Gastrocnemius medialis (tissue), 4 donors: Measurements from ENCODE around the gene KCNJ4. TPM values are rescaled to one million over a fixed set of nuclear protein-coding genes. Genes with fewer than 3 reads are reported as not detected.

Source experiments
- ATAC-seq, 2 donors: fragments of 150-250 bp; one replicate each; pipeline ENCODE4 v1.9.1; 2016
- DNase-seq, 2 donors: peaks; one replicate each; pipeline ENCODE4 v3.0.0-alpha.2; 2019
- H3K27ac ChIP-seq, 4 donors: fragments of 200-600 bp; sonication (generic); 1 replicate in 1 of 4; 2 replicates in 3 of 4; pipeline ENCODE4 v1.5.1; 2016 to 2018; ENCODE audit warnings: mild to moderate bottlenecking in 2 of 4, moderate library complexity in 1 of 4
- H3K27me3 ChIP-seq, 3 donors: fragments of 200-600 bp; sonication (generic) in 2 of 3; 1 replicate in 1 of 3; 2 replicates in 2 of 3; pipeline versions ENCODE4 v1.5.1 to v1.6.0; 2016 to 2019; ENCODE audit warnings: mild to moderate bottlenecking in 1 of 3, moderate library complexity in 1 of 3
- H3K36me3 ChIP-seq, 2 donors: fragments of 200-600 bp; sonication (generic) in 1 of 2; one replicate each; pipeline ENCODE4 v1.5.1; 2017 to 2018
- H3K4me1 ChIP-seq, 2 donors: fragments of 200-600 bp; sonication (generic) in 1 of 2; one replicate each; pipeline ENCODE4 v1.5.1; 2016 to 2017; ENCODE audit warnings: mild to moderate bottlenecking in 2 of 2
- H3K4me3 ChIP-seq, 4 donors: fragments of 200-600 bp; sonication (generic) in 3 of 4; 1 replicate in 1 of 4; 2 replicates in 3 of 4; pipeline ENCODE4 v1.5.1; 2016 to 2019; ENCODE audit warnings: mild to moderate bottlenecking in 2 of 4
- H3K9me3 ChIP-seq, 3 donors: fragments of 200-600 bp; sonication (generic) in 2 of 3; 1 replicate in 1 of 3; 2 replicates in 2 of 3; pipeline ENCODE4 v1.5.1; 2016 to 2019
- CTCF ChIP-seq, 5 experiments: fragments of 450-650 bp in 3 of 5; fragments of 200-600 bp in 2 of 5; sonication (generic) in 2 of 5; IDR thresholded peaks in 4 of 5; conservative IDR thresholded peaks in 1 of 5; 1 replicate in 4 of 5; 2 replicates in 1 of 5; pipeline ENCODE4 v1.5.1; 2016 to 2019; ENCODE audit warnings: antibody characterized with exemption in 5 of 5, mild to moderate bottlenecking in 3 of 5, moderate library complexity in 3 of 5
- POLR2A ChIP-seq, 2 donors: fragments of 450-650 bp; IDR thresholded peaks; one replicate each; pipeline ENCODE4 v1.6.1; 2017; ENCODE audit warnings: antibody characterized with exemption in 2 of 2, mild to moderate bottlenecking in 2 of 2, moderate library complexity in 2 of 2
- in situ Hi-C, 4 donors: fragments of 200-750 bp; cut with MboI; loops; one replicate each; pipeline versions ENCODE4 v1.15.0 to v1.8.0; 2017; ENCODE audit warnings: low sequenced_read_pairs in 4 of 4
- intact Hi-C: fragments of 100-400 bp; cut with DNase I; formaldehyde crosslinking; loops from one replicate; pipeline ENCODE4 v1.15.1; 2023; ENCODE audit warnings: low total_unique reads
- total RNA-seq, 4 donors: library from RNA; depleted of rRNA; stranded (reverse); fragments of >200 nt; gene quantifications; one replicate each; pipeline versions ENCODE4 v1.1.0 to v1.2.3, GENCODE V29; 2016

KCNJ4 gene
- total RNA-seq, 4 donors from 2014 or later: not detected

- Histone ChIP-seq H3K4me1 (no peaks in the 10 kb centered on the region), H3K27me3 (peaks cover 0 to 10% (median 5%) of the 10 kb centered on the region in 3 donors), H3K4me3 (no peak overlapping the region), H3K9me3 (no peaks in the 10 kb centered on the region), H3K27ac (no peak overlapping the region), H3K36me3 (no peaks in the 10 kb centered on the region)
- no peak for ATAC-seq
- no peak for TF ChIP-seq POLR2A (IDR thresholded peaks at IDR 0.05)
- TF ChIP-seq CTCF (IDR thresholded peaks at IDR 0.05 in 4 of 5, conservative IDR thresholded peaks at IDR 0.05 in 1 of 5): no peak
- no peak for DNase-seq
- intact Hi-C loops (no loop called here), in situ Hi-C loops (no loop called here)
Measured at GRCh38 chr22:38440747-38441350, 14.2 kb downstream of the KCNJ4 start.

GRCh38 chr22:38437416-38437815, 17.6 kb downstream of the KCNJ4 start:
- in situ Hi-C loops (no loop called here), intact Hi-C loops (no loop called here)
- ATAC-seq (no peak), DNase-seq (no peak)
- H3K36me3 ChIP-seq: no peaks in the 10 kb centered on the region
- H3K27me3 ChIP-seq: no peaks in the 10 kb centered on the region
- H3K4me1 ChIP-seq: no peaks in the 10 kb centered on the region
- TF ChIP-seq POLR2A (IDR thresholded peaks at IDR 0.05) (no peak), CTCF (IDR thresholded peaks at IDR 0.05 in 4 of 5, conservative IDR thresholded peaks at IDR 0.05 in 1 of 5) (no peak)
- no peak overlapping the region for H3K27ac ChIP-seq
- H3K4me3 ChIP-seq: no peak overlapping the region
- H3K9me3 ChIP-seq: no peaks in the 10 kb centered on the region

GRCh38 chr22:38436629-38437395, 18.2 kb downstream of the KCNJ4 start:
- no peak for DNase-seq
- H3K27ac ChIP-seq: no peak overlapping the region

GRCh38 chr22:38435965-38436364, 19.0 kb downstream of the KCNJ4 start:
- Histone ChIP-seq H3K4me3 (no peak overlapping the region), H3K4me1 (no peaks in the 10 kb centered on the region), H3K27me3 (no peaks in the 10 kb centered on the region), H3K9me3 (no peaks in the 10 kb centered on the region), H3K36me3 (no peaks in the 10 kb centered on the region), H3K27ac (no peak overlapping the region)
- intact Hi-C loops (no loop called here), in situ Hi-C loops (no loop called here)
- DNase-seq (no peak), ATAC-seq (no peak)
- TF ChIP-seq CTCF (IDR thresholded peaks at IDR 0.05 in 4 of 5, conservative IDR thresholded peaks at IDR 0.05 in 1 of 5) (no peak), POLR2A (IDR thresholded peaks at IDR 0.05) (no peak)

More at GRCh38 chr22:38436629-38437395, 18.2 kb downstream of the KCNJ4 start:
- H3K27me3 ChIP-seq: no peaks in the 10 kb centered on the region
- H3K4me3 ChIP-seq: no peak overlapping the region
- ATAC-seq: no peak
- in situ Hi-C loops: no loop called here
- no peaks in the 10 kb centered on the region for H3K4me1 ChIP-seq
- intact Hi-C loops: no loop called here
- TF ChIP-seq CTCF (IDR thresholded peaks at IDR 0.05 in 4 of 5, conservative IDR thresholded peaks at IDR 0.05 in 1 of 5) (no peak), POLR2A (IDR thresholded peaks at IDR 0.05) (no peak)
- H3K36me3 ChIP-seq: no peaks in the 10 kb centered on the region
- H3K9me3 ChIP-seq: no peaks in the 10 kb centered on the region
